Stimulated activated CD4-positive, alpha-beta T cell treated with anti-CD3 and anti-CD28 coated beads, Interleukin-2, amount 100 ng/mL, for 4 hours (primary cell): ENCODE data around the gene MMRN2.

Experiments
- DNase-seq: peaks from one replicate; pipeline ENCODE4 v3.0.0-alpha.2; 2020; ENCODE audit warnings: low read depth

MMRN2 gene

GRCh38 chr10:86888585-86889381 lies 68.6 kb downstream of the MMRN2 start:
- DNase-seq, result no peak
